NCI-H2227 treated with DMSO at 0.1 percent for 48 hours (cell line): ENCODE measurements around the gene ZNF860.

Experiments used
- DNase-seq: peaks from one replicate; lab custom pipeline; 2025; lab: John Stamatoyannopoulos, UW

Gene ZNF860

DNA sequence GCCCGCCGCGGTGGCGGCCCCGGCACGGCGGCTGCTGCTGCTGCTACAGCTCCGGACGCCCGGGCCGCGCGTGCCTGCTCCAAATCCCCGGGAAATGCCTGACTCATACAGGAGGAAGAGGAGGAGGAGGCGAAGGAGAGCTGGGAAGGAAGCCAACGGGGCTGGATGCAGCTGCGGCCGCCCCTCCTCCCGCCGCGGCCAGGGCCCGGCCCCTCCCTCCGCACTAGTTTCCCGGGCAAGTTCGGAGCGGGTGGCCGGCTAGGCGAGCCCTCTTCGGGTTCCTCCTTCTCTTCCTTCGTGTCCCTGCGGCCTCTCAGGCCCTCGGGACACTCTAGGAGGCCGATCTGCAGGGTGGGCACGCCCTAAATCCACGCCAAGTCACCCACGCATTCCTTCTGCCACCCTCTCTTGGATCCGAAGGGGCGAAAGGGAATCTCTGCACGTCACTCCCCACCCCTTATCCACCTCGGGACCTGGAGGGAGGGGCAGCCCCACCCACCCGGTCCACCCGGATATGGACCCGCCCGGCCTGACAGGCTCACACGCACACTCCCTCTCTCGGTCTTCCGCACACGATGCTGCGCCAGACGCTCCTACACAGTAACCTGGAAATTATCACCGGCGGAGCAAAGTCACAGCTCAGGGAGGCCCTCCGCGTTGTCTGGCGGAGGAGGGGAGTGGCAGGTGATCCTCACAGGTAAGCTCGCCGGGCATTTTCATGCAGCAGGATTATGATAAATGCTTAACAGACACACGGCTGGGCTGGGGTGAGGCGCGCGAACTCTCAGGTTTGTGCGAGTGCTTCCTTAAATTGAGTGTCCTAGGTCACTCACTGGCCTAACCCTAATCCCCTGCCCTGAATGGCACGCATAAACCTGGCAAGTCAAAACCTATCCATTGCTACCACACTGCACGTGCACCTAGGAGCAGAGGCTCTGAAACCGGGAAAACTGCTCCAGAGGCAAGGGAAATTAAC lies at the start of gene ZNF860, which contains the start of gene OSBPL10:
ZNF860 (plus strand) TSS at position 545 of the 976 bp plus-strand sequence. CDS start 7,330 bp downstream, outside the sequence.
OSBPL10 (minus strand) TSS at position 57 of the 976 bp plus-strand sequence. CDS start 83 bp downstream, outside the sequence.
- DNase-seq = peak; percentile 13

DNA sequence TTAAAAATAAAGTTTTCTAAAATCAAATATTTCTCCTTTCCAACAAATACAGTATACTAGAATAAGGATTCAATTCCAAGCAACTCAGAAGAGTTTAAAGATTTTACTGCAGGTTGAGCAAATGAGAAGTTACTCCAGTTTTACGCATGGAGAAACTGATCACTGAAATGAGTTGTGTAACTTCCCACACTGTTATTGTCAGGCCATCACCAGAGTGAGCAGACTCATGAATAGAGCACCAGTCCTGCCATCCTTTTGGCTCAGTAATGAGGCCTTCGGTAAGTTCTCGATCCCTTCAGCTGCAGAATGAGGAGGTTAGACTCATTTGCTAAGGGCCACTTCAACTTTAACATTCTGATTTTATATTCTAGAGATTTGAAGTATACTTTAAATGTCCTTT lies 48.6 kb upstream of the ZNF860 start:
- no peak for DNase-seq

DNA sequence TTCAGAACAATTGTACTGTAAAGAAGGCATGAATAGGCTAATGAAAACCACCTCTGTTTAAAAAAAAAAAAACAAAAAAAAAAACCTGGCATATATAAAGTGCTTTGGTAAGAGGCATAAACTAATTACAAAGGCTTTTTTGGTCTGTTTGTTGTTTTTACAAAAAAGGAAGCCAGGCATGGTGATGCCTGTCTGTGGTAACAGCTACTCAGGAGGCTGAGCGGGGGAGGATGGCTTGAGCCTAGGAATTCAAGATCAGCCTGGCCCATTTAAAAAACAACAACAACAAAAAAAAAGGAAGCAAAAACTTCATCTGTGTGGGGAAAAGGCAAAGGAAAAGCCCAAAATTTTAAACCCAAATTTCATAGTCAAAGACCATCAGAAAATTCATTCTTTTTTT lies 47.5 kb upstream of the ZNF860 start:
- DNase-seq = no peak

DNA sequence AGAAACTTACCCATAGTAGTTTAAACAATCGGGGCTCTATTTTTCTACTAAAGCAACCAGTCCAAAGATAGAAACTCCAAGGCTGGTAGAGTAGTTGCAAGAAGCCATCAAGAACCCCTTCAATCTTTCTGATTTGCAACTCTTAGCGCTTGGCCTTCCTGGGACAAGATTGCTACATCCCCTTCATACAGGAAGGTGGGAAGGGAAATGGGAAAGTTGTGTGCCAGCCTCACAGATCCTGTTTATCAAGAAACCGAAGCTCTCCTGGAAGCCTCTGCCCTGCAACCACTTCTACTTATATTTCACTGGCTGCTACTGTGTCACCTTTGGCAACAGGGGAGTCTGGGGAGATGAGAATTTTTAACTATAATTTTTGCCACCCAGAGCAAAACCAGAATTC lies 46.7 kb upstream of the ZNF860 start:
- DNase-seq = no peak

DNA sequence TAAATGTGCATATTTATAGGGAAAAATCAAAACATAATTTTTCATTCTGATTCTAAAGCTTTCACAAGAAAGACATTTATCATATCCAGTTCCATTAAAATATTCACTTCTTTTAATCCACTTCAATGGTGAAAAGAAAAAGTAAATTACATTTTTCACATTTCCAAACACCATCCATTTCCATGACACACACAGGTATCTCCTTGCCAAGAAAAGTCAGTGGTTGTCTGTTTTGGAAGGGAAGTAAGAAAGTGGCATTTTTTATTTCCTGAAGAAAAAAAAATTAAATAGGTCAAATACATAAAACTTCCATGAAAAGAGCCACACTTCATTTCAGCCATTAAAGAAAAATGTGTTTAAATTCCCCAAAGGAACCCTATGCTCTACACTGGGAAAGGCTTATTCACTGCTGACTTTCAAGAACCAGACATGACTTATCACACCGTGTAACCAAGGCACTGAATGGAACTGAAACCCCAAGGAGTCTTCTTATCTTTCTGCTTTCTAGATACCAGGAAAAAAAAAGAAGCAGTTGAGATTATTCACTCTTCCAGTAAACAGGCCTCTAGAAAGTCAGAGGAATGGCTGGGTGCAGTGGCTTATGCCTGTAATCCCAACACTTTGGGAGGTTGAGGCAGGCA lies 45.0 kb upstream of the ZNF860 start:
- DNase-seq = no peak

DNA sequence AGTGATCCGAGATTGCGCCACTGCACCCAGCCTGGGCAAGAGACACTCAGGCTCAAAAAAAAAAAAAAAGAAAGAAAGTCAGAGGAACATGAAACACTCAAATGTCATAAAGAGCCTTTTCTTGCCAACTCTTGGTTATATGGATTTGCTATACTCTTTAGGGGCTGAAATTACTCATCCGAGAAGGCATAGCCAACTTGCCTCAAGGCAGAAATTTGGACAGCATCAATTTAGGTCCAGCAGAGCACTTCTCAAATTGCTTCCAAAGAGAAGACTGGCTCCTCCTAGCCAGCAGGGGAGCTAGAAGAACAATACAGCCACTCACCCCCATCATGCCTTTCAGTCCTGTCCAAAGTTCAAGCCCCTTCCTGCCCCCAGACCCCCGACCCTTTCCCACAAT lies 44.3 kb upstream of the ZNF860 start:
- no peak for DNase-seq

DNA sequence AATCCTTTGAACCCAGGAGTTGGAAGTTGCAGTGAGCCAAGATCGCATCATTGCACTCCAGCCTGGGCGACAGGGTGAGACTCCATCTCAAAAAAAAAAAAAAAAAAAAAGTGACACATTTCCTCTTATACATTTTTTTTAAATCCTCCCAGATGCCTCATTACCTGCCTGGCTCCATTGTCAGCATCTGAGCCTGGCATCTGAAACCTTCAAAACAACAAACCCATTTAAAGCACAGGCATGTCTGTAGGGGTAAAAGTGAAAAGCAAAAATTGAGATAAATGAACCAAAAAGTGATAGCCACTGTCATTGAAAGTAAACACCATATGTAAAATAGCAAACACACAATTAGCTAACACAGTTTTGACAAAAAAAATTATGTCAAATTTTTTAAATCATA lies 39.1 kb upstream of the ZNF860 start:
- no peak for DNase-seq

DNA sequence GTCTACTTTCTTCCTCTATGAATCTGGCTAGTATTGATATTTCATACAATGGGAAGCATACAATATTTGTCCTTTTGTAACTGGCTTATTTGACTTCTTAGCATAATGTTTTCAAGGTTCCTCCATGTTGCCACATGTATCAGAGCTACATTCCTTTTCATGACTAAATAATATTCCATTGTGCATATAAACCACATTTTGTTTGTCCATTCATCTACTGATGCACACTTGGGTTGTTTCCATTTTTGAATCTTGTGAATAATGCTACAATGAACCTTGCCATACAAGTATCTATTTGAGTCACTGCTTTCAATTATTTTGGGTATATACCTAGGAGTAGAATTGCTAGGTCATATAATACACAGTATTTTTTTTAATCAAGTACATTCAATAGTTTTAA lies 38.5 kb upstream of the ZNF860 start:
- DNase-seq = no peak

DNA sequence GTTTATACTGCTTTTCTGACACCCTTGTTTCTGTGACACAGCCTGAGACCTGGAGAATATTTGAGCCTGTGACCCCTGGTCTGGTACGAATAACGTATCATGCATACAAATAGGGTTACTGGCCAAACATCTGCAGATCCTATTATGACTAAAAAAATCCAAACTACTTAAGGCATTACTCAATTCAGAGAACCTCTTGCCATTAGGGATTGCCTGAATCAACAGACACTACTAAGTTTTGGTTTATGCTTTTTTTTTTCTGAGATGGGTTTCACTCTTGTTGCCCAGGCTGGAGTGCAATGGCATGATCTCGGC lies 35.9 kb upstream of the ZNF860 start:
- DNase-seq = no peak

DNA sequence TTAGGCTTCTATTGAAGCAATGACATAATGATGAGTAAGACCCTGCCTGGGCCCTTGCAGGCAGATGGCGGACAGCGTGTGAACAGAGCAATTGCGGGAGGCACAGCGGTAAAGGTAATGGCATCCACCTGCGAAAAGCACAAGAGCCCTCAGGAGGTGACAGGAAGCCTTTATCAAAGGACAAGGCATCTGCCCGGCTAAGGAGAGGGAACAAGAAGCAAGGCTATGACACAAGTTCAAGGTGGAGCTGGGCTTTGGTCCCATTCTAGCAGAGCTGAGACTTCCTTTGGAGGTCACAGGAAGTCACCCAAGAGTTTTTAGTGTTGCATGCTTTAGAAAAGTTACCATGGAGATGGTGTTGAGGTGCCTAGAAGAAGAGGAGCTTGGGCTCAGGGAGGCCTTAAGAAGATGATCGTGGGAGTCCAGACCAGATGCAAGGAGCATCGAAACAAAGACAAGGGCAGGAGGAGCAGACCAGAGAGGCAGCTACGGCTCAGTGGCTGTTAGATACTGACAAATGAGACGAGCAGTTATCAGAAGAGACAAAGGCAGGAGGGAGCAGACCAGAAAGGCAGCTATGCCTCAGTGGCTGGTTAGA lies 35.0 kb upstream of the ZNF860 start:
- no peak for DNase-seq

DNA sequence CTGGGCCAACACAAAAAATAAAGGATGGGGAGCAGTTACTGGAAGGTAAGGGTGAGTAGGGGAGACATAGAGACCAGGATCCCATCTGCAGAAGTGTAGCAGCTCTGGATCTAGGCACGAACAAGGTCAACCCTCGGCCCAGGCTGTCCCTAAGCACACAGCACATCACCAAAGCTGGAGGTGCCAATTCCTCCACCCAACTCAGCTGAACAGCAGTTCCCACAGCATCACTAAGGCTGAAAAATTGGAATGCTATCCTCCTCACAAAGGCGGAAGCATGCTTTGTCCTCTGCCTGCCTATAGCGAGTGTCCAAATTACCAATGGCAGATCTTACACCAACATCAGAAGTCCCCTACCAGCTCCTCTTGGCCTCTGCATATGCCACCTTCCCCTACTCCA lies 34.4 kb upstream of the ZNF860 start:
- DNase-seq = no peak

DNA sequence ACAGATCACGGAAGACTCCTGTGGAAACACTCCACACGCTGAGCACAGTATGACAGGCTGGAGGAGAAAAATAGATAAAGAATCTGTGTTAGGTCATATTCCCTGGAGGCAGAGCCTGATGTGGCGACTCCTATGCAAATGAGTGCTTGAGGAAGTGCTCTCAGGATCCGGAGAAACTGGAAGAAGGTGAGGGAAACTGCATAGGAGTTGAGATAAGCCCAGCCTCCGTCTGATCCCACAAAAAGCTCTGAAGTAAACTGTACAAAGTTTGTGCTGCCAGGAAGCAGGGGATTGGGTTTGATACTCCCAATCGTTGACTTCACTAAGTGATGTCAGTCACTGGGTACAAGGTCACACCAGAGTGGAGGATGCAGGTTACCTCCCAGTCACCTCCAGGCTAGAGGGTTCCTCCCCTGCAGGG lies 33.9 kb upstream of the ZNF860 start:
- DNase-seq = no peak

DNA sequence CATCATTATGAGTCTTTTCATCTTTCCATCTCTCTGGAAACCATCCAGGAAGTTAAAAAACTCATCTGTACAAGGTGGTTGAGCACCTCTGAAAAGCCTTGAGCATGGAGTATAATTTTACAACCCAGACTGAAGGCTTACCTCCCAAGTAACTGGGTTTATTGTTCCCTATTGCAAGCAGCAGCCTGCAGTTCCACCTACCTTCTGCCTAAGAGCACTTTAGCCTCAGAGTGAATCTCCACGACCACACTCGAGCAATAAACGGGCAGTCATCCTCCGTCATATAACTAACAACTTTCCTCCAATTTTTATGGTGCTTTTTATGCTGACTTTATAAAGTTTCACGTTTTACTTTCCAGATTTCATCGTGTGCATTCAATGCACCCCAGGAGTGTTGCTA lies 33.3 kb upstream of the ZNF860 start:
- no peak for DNase-seq

DNA sequence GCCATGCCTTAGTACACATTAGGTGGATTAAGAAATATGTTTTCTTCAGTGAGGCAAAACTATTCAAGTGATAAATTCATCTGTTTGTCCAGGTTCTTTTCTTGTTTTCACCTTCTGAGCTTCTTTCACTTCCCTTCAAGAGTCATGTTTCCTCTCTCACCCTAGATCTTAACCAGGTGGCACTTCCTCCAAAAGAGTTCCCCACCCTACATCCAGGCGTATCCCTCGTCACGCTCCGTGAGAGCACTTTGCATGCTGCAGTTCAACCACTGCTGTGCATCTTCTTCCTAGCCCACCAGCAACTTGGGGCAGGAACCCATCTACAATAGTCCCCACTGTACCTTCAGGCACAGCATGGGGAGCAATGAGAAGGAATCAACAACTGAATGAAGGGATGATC lies 29.3 kb upstream of the ZNF860 start:
- DNase-seq = no peak

DNA sequence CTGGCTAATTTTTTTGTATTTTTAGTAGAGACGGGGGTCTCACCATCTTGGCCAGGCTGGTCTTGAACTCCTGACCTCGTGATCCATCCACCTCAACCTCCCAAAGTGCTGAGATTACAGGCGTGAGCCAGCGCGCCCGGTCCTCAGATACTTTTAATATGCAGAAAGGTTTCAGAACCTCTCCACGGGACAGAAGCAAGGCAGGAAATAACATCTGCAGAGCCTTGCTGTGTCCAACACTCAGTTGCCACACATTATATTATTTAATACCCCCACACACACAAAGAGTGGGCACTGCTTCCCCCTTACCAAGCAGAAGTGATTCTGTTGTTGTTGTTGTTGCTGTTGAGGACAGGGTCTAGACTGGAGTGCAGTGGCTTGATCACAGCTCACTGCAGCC lies 28.5 kb upstream of the ZNF860 start:
- no peak for DNase-seq

DNA sequence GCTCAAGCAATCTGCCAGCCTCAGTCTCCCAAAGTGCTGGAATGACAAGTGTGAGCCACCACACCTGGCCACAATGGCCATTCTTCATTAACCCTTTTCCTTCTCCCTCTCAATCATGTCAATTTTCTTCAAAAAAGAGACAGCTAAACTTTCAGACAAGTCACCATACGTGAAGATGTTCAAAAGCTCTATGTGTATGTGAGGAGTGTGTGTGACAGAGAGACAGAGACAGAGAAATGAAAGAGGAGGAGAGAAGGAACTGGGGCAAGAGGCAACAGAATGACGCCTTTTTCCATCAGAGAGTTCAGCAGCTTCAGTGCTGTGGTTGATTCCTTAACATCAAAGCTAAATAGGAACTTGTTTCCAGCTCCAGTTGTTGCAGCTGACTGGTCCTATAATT lies 27.9 kb upstream of the ZNF860 start:
- DNase-seq = no peak

DNA sequence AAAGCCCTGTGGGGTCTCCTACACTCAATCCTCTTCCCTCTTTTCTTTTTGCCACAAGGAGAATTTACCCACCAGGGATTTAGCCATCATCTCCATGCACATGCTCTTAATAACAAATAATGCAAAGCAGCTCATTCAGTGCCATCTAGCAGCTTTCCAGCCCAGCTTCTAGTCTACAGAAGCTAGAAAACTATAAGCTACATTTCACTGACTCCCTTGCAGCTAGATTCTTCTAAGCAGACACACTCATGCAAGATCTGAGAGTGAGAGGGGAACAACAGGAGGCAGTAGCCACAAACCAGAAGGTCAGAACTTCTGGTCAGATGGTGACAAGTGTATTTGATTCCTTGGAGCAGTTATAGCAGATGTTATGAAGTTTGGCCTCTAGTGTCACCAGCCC lies 26.0 kb upstream of the ZNF860 start:
- DNase-seq = no peak

DNA sequence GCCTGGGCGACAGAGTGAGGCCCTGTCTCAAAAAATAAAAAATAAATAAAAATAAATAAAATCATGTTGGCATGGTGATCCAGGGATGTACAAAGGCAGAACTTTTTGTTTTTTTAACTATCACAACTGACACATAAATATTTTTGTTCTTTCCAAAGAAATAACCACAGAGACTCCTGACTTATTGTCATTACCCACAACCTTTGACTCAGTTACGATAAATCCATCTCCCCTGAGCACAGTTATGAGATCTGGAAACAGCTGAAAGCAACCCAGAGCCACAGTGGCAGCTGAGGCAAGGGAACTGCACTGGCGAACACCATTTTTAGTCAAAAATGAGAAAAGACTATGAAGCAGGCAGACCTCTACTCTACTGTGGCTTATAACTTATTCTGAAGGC lies 24.4 kb upstream of the ZNF860 start:
- DNase-seq = no peak

DNA sequence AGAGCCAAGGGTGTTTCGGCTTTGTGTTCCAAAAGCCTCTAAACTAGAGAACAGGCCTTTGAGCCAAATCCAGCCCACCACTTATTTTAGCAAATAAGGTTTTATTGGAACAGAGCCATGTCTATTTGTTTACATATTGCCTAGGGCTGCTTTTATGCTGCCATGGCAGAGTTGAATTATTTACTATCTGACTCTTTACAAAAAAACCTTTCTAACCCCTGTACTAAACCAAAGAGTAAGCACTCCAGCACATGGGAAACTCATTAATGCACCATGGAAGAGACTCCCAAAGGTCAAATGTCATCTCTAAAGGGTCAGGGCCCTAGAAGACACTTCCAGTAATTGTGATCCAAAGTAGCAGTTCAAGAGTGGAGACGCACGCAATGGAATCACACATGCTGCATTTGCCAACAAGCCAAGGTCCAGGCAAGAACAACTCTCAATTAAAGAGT lies 22.8 kb upstream of the ZNF860 start:
- DNase-seq = no peak

DNA sequence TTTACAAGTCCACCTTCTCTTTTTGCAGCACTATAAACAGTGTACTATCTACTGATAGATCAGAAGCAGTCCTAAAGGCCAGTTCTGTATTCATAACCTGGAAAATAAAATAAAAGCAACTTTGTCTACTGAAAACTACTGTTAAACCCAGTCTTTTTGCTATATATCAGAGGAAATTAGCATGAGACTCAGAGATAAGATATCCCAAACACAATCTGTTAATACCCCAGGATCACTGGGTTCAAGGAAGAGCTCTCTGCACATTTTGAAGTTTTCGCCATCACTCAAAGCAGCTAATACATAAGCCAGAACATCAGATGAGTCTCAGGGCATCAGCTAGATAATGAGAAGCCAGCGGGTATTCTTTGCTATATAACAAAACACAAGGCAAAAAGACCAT lies 22.3 kb upstream of the ZNF860 start:
- DNase-seq = no peak

DNA sequence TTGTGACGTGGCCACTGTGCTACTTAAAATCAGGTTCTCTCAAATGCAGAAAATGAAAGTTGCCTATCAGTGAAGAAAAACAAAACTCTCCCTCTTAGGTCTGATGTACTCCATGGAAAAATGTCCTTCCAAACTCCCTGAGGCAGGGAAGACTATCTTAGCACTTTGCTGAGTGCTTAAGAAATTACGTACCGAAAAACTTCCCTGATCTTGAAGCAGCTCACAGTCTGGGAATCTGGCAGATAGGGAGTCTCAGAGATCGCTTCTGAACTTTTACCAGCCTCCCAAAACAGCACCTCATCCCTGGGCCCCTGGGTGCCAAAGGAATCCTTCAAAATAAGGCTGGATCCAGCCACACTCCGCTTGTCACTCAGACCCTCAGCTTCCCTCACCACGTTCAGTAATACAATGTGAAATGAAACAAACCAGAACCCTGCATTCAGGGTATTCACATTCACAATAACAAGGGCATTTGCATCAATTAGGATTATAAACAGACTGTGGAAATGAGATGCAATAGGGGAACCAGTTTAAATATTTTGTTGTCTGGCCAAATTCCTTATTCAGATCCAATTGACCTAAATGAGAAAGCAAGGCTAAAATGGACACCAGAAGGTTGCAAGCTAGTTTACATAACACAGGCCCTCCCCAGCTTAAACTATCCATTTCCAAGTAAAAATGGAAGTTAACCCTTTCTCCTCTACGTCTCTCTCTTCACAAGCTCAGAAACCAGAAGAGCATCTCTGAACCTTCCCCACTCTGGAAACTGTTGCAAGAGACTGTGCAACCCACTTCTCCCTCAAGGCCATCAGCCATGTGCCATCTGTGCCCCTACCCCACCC lies 21.4 kb upstream of the ZNF860 start:
- no peak for DNase-seq

DNA sequence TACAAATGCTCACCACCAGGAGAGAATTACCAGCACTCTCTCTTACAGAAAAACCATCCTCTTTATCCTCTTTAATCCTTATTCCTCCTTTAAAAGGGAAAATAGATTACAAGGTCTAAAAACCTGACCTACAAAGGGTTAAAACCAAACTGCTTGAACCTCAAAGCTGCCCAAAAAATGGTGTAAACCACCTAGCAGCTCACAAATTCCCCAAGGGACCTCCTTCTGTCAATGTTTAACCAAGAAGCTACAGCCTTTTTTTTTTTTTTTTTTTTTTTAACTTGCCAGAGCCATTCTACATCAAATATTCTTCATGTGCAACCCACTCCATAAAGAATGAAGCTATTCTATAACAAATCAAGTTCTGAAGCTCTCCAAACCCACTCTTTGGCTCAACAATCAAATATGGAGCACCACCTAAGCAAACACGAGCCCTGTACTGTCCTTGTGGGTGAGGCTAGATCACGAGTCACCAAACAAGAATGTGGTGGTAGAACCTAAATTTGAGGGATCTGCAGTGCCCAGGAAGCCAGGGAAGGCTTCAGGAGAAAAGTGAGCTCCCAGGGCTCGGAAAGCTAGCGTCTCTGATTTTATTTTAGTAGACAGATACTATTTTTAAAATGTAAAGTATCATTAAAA lies 20.6 kb upstream of the ZNF860 start:
- no peak for DNase-seq
